Keratinocyte (primary cell): ENCODE results near the gene DPPA4.

Experiments
- CTCF ChIP-seq, 3 experiments: IDR thresholded peaks in 1 of 3; conservative IDR thresholded peaks in 1 of 3; optimal IDR thresholded peaks in 1 of 3; 2 replicates in 2 of 3; 3 replicates in 1 of 3; pipeline versions ENCODE3 to v1.5.1; 2011; ENCODE audit warnings: low read length in 3 of 3, mild to moderate bottlenecking in 3 of 3, moderate library complexity in 2 of 3, control low read depth in 1 of 3, inconsistent platforms in 1 of 3; ENCODE audit not compliant: insufficient read depth in 2 of 3; ENCODE audit errors: extremely low read depth in 1 of 3
- EZH2 ChIP-seq: IDR thresholded peaks from one replicate; pipeline ENCODE4 v1.6.1; 2012; ENCODE audit warnings: inconsistent platforms, mild to moderate bottlenecking, low read length, moderate library complexity

GRCh38 chr3:109385442-109386318 lies 48.3 kb upstream of the DPPA4 start:
- no peak for TF ChIP-seq CTCF (optimal IDR thresholded peaks at IDR 0.05 in 1 of 3, IDR thresholded peaks at IDR 0.05 in 1 of 3, conservative IDR thresholded peaks at IDR 0.05 in 1 of 3; ENCODE audit: extremely low read depth in 1 of 3, insufficient read depth in 2 of 3, low read length in 3 of 3)
- TF ChIP-seq EZH2: no peak
